Measurements from ENCODE around the gene HINT3. TPM values are rescaled to one million over a fixed set of nuclear protein-coding genes. Genes with fewer than 3 reads are reported as not detected.
A peak's percentile ranks its signal among the peaks of the same experiment; 100 is the strongest.
"Not testable (repeated sequence)": the region's sequence is repeated elsewhere in the genome, so short reads cannot be mapped to it uniquely, and the experiment has no call there.

HINT3 gene
- total RNA-seq: 14.5 and 23.3 TPM in 2 replicates

GRCh38 chr6:125956506-125957390, at the start of gene HINT3:
Gene HINT3 (plus strand): TSS chr6:125956770. CDS start chr6:125956978, 208 bp downstream.
- TF ChIP-seq CTCF (IDR thresholded peaks at IDR 0.05; ENCODE audit: insufficient read depth, low read depth, low read length): peak; percentile 93
- H3K4me3 ChIP-seq (ENCODE audit: low read depth, low read length): peak within 1 kb of the TSS; percentile 84
- DNase-seq (ENCODE audit: low read depth): peak; percentile 98

GRCh38 chr6:125910527-125910926, 46.0 kb upstream of the HINT3 start:
- DNase-seq (ENCODE audit: low read depth): peak; percentile 78

GRCh38 chr6:125911051-125911451, 45.5 kb upstream of the HINT3 start:
- peak; percentile 54 for DNase-seq (ENCODE audit: low read depth)
- H3K4me3 ChIP-seq (ENCODE audit: low read depth, low read length): not testable (repeated sequence)

More at GRCh38 chr6:125910527-125910926, 46.0 kb upstream of the HINT3 start:
- no peak for TF ChIP-seq CTCF (IDR thresholded peaks at IDR 0.05; ENCODE audit: insufficient read depth, low read depth, low read length)
- H3K4me3 ChIP-seq (ENCODE audit: low read depth, low read length): no peak overlapping the region

GRCh38 chr6:125912430-125912829, 44.1 kb upstream of the HINT3 start:
- H3K4me3 ChIP-seq (ENCODE audit: low read depth, low read length); DNase-seq (ENCODE audit: low read depth): not testable (repeated sequence)

- DNase-seq (ENCODE audit: low read depth): no peak
- no peak overlapping the region for H3K4me3 ChIP-seq (ENCODE audit: low read depth, low read length)
- no peak for TF ChIP-seq CTCF (IDR thresholded peaks at IDR 0.05; ENCODE audit: insufficient read depth, low read depth, low read length)
These were observed 43.4 kb upstream of the HINT3 start for GRCh38 chr6:125913145-125913544.

GRCh38 chr6:125913864-125914351, 42.7 kb upstream of the HINT3 start:
- peak; percentile 100 for DNase-seq (ENCODE audit: low read depth)
- no peak for TF ChIP-seq CTCF (IDR thresholded peaks at IDR 0.05; ENCODE audit: insufficient read depth, low read depth, low read length)
- H3K4me3 ChIP-seq (ENCODE audit: low read depth, low read length): no peak overlapping the region

- no peak overlapping the region for H3K4me3 ChIP-seq (ENCODE audit: low read depth, low read length)
- no peak for TF ChIP-seq CTCF (IDR thresholded peaks at IDR 0.05; ENCODE audit: insufficient read depth, low read depth, low read length)
- no peak for DNase-seq (ENCODE audit: low read depth)
These were observed 38.3 kb upstream of the HINT3 start for GRCh38 chr6:125918230-125918629.
